Measurements from ENCODE around the gene RAPGEF3.

RAPGEF3 gene

GRCh38 chr12:47715393-47715876 lies 43.2 kb downstream of the RAPGEF3 start:
- TF ChIP-seq, protein P1, sequence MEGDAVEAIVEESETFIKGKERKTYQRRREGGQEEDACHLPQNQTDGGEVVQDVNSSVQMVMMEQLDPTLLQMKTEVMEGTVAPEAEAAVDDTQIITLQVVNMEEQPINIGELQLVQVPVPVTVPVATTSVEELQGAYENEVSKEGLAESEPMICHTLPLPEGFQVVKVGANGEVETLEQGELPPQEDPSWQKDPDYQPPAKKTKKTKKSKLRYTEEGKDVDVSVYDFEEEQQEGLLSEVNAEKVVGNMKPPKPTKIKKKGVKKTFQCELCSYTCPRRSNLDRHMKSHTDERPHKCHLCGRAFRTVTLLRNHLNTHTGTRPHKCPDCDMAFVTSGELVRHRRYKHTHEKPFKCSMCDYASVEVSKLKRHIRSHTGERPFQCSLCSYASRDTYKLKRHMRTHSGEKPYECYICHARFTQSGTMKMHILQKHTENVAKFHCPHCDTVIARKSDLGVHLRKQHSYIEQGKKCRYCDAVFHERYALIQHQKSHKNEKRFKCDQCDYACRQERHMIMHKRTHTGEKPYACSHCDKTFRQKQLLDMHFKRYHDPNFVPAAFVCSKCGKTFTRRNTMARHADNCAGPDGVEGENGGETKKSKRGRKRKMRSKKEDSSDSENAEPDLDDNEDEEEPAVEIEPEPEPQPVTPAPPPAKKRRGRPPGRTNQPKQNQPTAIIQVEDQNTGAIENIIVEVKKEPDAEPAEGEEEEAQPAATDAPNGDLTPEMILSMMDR (IDR thresholded peaks at IDR 0.05) = peak; percentile 74
- Histone ChIP-seq H3K27ac (peak overlapping the region in 1 of 2 donors; percentile 85), H3K4me3 (peak overlapping the region; percentile 46)
- peak; percentile 86 for DNase-seq (ENCODE audit: low spot score)

DNA sequence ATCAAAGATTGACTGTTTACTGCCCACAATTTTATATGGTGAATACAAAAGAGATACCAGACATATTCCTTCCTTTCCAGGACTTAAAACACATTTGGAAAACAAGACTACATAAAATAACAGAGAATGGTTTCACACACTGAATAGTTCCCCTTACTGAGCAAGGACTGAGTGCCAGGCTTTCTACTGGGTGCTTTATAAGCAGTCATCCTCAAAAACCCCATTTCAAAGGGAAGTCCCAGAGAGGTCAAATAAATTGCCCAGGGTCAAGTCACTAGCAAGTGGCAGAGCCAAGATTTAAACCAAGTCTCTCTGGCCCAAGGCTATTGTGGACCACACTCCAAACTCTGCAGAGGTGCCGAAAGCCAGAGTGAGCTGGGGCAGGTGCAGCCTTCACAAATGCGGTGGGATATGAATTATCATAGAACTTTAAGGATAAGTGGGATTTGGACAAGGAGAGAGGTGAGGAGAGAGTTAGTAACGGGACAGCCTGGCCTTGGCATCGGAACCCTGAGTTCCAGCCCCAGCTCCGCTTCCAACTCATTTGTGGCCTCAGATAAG lies 43.8 kb downstream of the RAPGEF3 start:
- TF ChIP-seq, protein P1 (IDR thresholded peaks at IDR 0.05) = no peak
- Histone ChIP-seq H3K4me3 (no peak overlapping the region), H3K27ac (peak overlapping the region in 1 of 2 donors; percentile 85)
- DNase-seq (ENCODE audit: low spot score) = no peak

DNA sequence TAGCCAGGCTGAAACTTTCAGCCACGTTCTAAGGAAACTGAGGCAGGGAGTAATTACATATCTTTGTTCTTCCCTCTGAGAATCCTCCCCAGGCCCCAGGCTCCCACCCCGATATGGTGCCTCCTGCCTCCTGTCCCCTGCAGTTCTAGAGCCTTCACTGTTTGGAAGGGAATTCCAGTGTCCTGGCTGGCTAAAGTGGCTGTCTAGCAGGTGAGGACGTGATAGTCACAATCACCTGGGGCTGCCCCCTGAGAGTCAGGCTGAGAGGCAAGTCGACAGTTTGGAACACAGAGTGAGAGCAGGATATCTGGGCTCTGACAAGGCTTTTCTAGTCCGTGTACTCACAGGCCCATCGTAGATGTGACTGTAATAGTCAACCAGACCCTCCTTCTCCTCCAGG lies 46.5 kb downstream of the RAPGEF3 start:
- no peak overlapping the region for H3K4me3 ChIP-seq
- no peak for DNase-seq (ENCODE audit: low spot score)
- H3K27ac ChIP-seq = no peak overlapping the region
- TF ChIP-seq, protein P1 (IDR thresholded peaks at IDR 0.05) = no peak

DNA sequence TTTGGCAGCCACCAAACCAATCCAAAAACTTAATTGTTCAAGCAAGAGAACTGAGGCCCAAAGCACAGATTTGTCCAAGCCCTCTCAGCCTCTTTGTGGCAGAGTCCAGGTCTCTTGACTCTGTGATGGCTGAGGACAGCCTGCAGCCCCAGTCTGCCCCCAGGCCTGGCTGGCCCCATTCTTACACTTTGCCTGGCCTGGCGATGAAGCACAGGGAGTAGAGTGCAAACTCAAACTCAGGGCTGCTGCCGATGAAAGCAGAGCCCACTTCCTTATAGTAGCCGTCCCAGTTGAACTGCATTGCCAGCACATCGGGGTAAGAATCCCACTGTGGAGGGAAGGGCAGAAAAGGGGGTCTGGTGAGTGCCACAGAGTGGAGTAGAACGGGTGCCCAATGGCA lies 47.2 kb downstream of the RAPGEF3 start:
- H3K27ac ChIP-seq = no peak overlapping the region
- no peak overlapping the region for H3K4me3 ChIP-seq
- TF ChIP-seq, protein P1 (IDR thresholded peaks at IDR 0.05) = no peak
- no peak for DNase-seq (ENCODE audit: low spot score)

- DNase-seq (ENCODE audit: low spot score) = no peak
- no peak overlapping the region for H3K27ac ChIP-seq
- no peak overlapping the region for H3K4me3 ChIP-seq
- TF ChIP-seq, protein P1 (IDR thresholded peaks at IDR 0.05) = no peak
Observed at GRCh38 chr12:47710278-47710677, 48.4 kb downstream of the RAPGEF3 start.

GRCh38 chr12:47709671-47710070 lies 49.0 kb downstream of the RAPGEF3 start:
- DNase-seq (ENCODE audit: low spot score) = no peak
- TF ChIP-seq, protein P1 (IDR thresholded peaks at IDR 0.05) = no peak
- H3K27ac ChIP-seq = no peak overlapping the region
- H3K4me3 ChIP-seq = no peak overlapping the region

- H3K4me3 ChIP-seq = no peak overlapping the region
- TF ChIP-seq, protein P1 (IDR thresholded peaks at IDR 0.05) = no peak
- no peak for DNase-seq (ENCODE audit: low spot score)
- H3K27ac ChIP-seq = no peak overlapping the region
Observed at GRCh38 chr12:47709237-47709636, 49.4 kb downstream of the RAPGEF3 start.

Measured in coronary artery (tissue), 2 donors.